ENCODE results near the gene MAMDC2.

The MAMDC2 gene, protein sequence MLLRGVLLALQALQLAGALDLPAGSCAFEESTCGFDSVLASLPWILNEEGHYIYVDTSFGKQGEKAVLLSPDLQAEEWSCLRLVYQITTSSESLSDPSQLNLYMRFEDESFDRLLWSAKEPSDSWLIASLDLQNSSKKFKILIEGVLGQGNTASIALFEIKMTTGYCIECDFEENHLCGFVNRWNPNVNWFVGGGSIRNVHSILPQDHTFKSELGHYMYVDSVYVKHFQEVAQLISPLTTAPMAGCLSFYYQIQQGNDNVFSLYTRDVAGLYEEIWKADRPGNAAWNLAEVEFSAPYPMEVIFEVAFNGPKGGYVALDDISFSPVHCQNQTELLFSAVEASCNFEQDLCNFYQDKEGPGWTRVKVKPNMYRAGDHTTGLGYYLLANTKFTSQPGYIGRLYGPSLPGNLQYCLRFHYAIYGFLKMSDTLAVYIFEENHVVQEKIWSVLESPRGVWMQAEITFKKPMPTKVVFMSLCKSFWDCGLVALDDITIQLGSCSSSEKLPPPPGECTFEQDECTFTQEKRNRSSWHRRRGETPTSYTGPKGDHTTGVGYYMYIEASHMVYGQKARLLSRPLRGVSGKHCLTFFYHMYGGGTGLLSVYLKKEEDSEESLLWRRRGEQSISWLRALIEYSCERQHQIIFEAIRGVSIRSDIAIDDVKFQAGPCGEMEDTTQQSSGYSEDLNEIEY

DNA sequence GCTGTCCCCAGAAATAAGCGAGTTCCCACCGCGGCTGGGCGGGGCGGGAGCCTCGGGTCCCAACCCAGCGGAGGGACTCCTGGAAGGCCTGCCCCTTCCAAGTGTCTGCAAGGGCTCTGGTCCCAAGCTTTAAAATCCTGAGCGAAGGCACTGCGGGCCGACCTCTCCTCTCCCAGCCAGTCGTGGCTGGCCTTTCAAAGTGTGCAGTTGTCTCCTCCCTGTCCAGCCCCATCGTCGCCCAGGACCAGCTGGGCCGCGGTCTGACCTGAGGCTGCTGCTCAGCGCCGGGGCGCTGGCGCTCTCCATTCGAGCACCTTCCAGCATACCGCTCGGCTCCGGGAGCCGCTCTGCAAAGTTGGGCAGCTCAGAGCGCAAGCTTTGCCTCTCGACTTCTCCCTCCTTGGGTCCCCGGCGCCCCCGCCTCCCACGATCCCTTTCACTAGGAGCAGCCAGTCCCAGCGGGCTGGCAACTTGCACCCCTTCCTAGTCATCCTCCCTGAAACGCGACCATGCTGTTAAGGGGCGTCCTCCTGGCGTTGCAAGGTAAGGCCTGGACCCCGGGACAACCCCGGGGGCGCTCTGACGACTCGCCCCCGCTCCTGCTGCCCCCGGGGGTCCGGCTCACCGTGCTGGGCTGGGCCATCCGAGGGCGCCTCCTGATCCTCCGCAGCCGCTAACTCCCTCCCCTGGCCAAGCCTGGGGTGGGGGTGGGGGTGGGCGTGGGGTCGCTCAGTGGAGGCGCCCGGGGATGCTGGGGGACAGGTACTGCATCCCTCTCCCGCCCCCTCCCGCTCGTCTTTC lies at the start of gene MAMDC2:
Gene MAMDC2, plus strand, starts transcription at position 160 of the 801 bp plus-strand sequence. Its CDS starts 350 bp downstream, at position 510.
- no peak for DNase-seq

DNA sequence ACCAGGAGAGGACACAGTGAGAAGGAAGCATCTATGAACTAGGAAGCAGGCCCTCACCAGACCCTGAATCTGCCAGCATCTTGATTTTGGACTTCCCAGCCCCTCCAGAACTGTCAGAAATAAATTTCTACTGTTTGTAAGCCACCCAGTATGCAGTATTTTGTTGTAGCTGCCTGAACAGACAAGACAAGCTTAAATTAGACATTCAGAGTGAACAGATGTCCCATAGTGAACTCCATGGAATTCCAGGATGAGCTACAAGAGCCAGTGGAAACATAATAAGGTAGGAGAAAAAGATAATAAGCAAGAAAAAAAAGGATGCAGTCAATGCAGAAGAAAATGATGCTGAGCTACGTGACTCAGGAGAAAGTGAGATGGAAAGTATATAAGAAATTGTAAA lies 47.8 kb upstream of the MAMDC2 start:
- no peak for DNase-seq

DNA sequence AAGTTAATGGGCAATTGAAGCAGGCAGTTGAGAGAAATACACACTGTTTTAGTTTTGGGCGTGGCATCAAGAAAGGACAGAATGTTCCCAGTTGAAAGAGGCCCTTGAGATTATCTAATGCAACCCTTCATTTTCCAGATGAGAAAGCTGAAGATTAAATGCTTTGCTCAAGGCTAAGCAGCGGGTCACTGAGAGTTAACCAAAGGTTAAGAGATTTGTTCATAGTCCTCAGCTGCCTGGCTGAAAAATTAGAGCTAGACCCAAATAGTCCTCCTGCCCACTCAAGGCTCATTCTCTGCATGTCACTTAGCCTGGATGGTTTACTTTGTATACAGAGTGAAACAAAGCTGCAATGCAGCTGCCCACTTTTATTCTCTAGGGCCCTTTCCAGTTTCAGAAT lies 46.7 kb upstream of the MAMDC2 start:
- no peak for DNase-seq

DNA sequence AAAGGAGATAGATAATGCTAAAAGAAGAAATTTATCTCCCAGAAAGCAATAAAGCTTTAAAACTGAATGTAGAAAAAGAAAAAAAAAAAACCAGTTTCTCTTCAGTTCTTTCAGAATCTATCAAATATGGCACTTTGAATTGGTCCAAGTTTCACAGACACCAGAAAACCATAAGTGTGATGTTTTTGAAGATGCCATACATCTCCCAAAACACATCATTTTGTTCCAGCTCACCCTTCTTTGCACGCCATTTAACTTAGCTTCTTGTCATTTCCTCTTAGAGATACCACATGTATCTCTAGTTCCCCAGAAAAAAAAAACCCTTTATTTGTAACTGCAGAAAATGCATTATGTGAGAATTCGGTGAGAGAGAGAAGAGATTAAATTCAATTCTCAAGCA lies 46.1 kb upstream of the MAMDC2 start:
- no peak for DNase-seq

DNA sequence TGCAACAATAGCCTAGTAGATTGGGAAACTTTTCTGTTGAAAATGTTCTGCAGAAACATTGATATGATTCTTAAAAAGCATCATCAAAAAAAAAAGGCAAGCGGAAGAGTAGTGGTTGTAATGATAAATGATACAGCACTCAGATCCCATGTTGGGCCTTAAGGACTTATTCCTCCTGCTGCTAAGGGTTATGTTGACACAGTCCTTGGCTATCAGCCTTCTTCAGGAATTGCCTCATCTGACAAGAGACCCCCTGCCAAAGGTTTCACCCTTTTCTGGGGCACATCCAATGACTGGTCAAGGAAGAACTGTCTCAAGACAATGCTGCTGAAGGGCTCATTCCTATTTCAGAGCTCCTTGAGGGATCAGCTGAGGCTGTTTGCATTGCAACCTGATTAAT lies 44.3 kb upstream of the MAMDC2 start:
- no peak for DNase-seq

DNA sequence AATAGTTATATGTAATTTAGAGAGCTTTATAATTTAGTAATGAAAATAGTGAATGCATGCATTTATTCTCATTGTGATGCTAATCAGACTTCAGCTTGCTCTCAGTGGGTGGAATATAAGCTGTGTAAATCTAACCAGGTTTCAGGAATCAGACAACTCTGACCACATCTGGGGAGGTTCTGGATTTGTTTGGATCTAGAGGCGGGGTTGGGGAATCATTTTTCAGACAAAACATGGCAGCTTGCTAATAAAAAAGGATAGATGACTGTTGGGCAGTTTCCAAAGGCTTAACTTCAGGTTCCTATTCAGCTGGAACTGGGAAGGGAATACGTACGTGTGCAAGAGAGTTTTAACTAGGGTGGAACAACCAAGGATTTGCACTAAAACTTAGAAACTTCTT lies 43.2 kb upstream of the MAMDC2 start:
- DNase-seq = no peak

DNA sequence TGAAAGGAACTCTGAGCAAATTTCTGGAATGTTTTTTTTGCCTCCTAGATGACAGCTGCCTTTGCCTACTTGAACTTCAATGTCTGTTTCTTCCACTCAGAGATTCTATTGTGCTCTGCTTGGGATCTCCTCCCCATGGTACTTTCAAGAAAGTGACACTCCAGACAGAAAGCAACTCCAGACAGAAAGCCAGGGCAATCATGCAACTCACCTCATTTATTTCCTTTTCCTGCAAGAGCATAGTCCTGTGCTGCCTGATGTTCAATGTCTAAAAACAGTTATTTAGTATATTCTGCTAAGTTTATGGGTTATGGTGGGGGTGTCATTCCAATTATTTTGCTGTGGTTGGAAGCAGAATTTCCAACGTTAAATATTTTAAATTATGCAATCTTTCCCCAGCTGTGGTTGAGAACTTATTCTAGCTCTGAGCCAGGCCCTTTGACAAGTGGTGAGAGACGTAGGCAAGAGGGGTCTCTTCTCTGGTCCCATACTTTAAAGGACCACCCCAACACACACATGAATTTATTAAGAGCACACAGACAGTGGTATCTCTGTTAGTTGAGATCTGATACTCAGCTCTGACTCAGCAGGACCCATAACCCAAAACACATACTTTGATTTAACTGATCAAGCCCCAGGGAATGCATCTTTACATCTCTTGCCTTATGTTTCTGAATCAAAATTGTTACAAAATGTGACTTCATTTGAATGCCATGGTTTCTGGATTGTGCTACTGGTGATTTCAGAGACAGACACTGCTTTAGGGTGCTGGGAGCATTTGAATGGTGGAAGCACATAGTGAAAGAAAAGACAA lies 39.5 kb upstream of the MAMDC2 start:
- no peak for DNase-seq

DNA sequence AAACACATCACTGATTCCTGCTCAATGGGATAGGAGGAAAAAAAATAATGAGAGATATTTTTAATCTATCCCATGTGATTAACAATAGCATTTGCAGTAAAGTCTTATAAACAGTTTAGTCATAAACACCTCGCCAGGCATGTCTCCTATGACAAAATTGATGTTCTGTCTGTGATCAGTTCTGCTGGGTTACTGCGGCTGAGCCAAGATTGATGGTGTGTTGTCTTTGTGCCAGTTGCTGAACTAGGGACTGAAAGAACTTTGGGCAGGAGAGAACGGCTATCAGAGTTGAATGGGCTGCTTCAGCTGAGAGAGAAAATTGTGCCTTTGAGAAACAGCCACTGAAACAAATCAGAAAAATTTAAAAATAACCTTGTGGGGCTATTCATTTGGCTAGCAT lies 37.3 kb upstream of the MAMDC2 start:
- no peak for DNase-seq

DNA sequence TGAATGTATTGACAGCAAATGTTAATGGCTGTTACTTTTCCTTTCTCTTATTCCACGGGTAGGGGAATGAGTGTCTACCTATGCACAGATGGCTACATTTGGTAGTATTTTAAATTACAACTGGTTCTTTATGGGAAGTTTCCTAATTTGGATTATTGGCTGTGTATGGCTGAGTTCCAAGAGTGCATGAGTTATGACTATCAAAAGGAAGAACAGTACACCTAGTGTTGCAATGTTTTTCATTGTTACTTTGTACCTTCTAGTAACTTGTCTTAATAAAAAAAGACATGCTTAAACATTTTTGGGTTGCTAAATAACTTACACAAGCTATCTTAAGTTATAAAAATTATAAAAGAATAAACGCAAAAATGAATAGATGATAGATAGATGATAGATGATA lies 35.8 kb upstream of the MAMDC2 start:
- DNase-seq = no peak

DNA sequence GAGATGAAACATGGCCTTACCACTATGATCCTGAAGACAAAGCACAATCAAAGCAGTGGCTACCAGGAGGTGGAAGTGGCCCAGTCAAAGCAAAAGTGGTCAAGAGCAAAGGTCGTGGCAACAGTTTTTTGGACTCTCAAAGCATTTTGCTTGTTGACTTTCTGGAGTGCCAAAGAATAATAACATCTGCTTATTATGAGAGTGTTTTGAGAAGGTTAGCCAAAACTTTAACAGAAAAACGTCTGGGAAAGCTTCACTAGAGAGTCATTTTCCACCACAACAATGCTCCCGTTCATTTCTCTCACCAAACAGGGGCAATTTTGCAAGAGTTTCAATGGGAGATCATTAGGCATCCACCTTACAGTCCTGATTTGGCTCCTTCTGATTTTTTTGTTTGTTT lies 33.6 kb upstream of the MAMDC2 start:
- DNase-seq = no peak

DNA sequence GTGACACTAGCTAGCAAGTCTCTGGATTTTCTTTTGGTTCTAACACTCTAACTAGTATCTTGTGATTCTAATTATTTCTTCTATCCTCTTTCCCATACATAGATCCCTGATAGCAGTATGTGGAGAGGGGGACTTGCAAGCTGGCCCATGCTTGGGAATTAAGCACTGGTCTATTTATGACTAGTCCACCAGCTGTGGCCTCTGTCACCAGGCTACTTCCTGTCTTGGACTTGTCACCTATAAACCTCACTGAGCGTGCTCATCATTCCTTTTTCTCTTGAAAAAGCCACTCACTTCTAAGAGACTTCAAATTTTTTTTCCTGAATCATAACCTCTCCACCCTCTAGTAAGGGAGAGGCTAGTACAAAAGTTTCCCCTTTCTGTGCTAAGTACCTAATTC lies 32.3 kb upstream of the MAMDC2 start:
- no peak for DNase-seq

DNA sequence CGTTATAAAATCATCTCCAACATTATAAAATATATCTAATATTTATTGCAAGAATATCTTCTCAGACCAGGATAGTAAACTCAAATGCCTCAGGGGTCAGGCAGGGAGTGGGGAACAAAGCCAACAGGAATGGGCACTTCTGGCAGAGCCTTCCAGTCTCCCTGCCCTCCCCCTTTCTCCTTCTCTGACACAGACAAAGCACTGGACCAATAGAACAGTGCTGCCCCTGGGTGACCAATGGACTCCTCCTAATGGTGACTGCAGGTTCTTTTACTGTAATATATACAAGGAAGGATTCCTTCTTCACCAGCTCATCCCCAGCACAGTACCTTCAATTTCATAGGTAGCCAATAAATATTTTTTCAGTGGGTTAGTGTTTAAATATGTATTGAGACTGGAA lies 31.1 kb upstream of the MAMDC2 start:
- DNase-seq = no peak

DNA sequence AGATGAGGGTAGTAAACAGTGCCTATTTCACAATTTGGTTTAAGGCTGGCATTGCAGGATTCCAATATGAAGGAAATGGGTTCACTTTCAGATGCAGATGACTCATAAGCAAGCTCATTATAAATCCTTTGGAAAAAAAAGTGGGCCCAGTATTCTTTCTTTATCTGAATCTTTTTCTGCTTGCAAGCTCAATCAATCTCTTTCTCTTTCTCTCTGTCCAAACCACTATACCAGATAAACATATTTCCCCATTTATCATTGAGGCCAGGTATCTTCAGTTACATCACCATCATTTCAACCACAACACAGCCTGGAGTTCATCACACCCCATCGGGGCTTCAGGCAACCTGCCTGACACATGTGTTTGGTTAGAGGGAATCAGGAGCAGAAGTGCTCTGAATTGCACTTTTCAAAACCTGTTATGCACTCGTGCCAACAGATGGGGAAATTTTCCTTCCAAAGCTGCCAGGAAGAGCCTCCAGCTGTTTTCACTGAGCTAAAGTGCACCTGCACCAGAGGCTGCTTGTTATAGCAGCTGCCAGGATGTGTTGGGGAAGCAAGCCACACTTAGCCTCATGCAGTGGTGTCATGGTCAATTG lies 30.0 kb upstream of the MAMDC2 start:
- DNase-seq = no peak

DNA sequence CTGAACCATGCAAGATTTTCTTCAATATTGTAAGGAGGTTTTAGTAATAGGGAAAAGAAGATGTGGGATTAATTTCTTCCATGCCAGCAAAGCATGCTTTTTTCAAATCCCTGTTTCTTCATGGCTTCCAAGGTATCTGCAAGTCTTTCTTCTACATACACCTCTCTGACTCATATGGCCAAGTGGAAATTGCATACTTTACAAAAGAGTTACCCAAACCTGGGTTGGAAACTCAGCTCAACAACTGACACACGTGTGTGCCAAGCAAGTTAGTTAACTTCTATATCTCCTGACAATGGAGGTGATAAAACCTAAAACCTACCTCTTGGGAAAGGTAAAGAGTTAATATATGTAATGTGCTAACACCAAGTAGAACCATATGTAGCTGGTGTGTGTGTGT lies 28.5 kb upstream of the MAMDC2 start:
- DNase-seq = no peak

DNA sequence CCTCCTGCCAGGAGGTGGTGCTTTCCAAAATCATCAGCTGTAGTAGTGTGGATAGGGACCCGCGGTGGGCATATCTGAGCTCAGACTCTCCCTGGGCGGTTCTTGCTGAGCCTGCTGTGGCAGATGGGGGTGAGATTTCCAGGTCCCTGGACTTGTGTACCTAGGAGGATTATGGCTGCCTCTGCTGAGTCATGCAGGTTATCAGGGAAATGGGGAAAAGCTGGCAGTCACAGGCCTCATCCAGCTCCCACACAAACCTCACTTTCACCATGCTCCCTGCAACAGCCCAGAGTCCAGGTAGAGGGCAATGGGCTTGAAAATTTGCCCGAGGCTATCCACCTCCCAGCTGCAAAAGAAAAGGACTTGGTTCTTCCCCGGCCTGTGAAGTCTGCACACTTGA lies 23.4 kb upstream of the MAMDC2 start:
- DNase-seq = no peak

DNA sequence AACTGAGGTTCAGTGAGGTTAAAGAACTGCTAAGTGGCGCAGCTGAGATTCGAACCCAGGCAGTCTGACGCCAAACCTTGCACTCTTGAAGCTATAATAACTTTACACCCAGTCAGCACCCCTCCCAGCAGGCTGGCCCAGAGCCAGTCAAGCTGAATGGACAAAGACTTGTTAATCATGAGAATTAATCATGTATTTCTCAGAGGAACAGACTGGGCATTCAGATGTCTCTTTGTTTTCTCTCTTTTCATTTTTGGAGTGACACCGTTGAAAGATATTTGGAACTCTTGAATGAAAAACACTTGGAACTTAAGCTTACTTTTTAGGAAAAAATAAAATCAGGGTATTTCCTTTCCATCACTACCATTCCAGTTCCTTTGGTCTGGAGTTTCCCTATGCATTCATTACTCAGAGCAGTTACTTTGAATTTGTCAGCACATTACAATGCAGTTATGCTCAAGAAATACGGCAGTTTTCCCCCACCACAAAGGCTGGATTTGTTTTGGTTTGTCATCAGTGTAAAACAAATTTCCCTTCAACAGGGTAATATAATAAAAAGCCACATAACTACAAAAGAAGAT lies 22.6 kb upstream of the MAMDC2 start:
- no peak for DNase-seq

DNA sequence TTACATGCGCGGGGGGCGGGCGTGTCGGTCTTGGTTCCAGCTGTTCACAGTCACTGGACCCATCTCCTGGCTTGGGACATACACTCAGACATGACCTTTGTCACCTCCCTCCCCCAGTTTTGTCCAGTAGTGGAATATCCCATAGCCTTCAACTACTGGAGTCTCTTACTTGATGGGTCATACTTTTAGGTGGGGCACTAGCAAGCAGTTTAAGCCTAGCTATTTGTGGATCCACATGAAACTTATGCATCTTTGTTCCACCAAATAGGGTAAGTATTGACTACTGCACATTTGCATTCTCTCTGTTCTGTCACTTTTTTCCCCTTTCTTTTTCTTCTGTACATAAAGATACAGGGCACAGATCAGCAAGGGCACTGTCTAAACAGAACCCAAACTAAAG lies 15.4 kb upstream of the MAMDC2 start:
- no peak for DNase-seq

DNA sequence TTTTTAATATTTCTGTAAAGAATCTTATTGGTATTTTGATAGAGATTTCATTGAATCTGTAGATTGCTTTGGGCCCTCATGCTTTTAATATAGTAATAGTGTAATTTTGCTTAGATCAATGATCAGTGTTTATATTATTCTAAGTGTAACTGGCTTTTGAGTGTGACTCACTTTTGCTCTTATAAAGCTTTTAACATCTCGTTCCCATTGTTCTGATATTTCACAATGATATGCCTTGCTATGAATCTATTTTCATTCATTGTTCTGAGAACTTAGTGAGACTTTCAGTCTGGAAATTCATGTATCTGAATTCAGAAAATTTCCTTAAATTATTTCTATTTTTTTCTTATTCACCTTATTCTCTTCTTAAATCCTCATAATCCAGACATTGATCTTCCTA lies 13.5 kb upstream of the MAMDC2 start:
- DNase-seq = no peak

DNA sequence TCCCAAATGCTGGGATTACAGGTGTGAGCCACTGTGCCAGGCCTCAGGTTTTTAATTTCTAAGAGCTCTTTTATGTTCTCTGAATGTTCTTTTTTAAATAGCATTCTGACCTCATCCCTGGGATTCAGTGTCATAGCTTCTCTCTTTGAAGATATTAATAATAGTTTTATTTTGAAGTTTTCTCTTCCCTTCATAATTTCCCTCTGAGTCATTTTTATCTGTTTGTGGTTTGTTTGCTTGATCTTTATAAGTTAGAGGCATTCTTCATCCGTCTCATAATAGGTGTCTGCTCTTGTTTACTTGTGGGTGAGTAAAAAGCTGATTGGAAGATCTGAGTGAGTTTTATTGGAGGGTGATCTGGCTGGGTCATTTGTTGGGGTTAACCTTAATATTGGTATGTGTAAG lies 12.5 kb upstream of the MAMDC2 start:
- DNase-seq = no peak

DNA sequence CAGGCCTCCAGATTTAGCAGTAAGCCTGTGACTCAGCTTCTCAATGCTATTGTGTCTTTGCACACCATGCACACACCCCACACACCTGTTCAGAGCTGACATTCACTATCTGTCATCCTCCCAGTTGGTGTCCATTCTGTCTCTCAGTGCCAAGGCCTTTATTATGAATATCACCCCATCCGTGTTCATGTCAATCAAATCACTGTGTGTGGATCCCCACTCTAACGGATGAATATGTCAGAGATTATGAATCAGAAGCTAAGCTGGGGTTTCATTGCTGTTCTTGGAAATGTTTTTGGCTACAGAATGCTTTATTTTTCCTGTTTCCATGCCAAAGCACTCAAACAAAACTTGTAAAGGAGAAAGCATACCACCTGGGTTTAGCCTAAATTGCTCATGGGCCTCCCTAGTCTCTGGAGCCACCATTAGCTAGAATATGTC lies 9.4 kb upstream of the MAMDC2 start:
- no peak for DNase-seq

DNA sequence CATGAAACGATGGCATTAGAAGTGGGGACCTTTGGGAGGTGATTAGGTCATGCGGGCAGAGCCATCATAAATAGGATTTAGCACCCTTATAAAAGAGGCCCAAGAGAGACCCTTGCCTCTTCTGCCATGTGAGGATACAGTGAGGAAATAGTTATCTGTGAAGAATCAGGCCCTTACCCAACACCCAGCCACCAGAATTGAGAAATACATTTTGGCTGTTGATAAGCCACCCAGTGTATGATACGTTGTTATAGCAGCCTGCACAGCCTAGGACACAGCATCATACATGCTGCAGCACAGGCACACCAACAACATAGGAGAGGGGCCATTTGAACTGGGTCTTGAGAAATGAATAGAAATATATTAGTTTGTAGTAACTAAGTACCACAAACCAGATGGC lies 8.0 kb upstream of the MAMDC2 start:
- DNase-seq = no peak

DNA sequence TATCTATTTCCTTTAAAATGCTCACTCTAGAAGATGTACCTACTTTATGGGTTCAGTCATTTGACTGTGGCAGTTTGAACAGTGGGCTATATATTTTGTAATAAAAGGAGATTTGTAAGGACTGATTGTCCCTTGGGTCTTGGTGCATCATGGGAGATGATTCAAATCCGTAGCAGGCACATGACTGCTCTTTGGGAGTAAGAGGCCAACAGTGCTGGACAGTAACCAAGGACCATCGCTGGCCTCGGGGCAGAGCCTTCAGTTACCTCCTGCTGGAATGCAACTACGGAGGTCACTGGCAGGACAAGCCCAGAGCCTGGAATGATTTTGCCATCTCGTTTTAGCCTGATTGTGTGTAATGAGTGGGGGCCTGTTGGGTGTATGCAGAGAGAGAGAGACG lies 7.0 kb upstream of the MAMDC2 start:
- DNase-seq = no peak
